Measurements from ENCODE around the gene BRMS1L. TPM values are rescaled to one million over a fixed set of nuclear protein-coding genes. Genes with fewer than 3 reads are reported as not detected.

BRMS1L gene
- total and polyA plus RNA-seq, 12 donors: 4.3 to 27.6 (median 11.7) TPM

DNA sequence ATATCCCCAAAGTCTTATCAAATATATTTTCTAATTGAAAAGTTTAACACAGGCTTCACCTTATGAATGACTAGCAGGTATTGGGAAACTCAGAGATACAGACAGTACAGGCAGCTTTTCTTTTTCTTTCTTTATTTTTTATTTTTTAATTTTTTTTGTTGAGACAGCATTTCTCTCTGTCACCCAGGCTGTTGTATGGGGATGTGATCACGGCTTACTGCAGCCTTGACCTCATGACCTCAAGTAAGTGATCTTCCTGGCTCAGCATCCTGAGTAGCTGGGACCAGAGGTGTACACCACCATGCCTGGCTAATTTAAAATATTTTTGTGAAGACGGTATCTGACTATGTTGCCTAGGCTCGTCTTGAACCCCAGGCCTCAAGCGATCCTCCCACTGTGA lies 85.0 kb downstream of the BRMS1L start:
- no peaks in the 10 kb centered on the region for H3K4me1 ChIP-seq (replicated peaks in 1 of 2)
- no peak overlapping the region for H3K4me3 ChIP-seq
- intact Hi-C loops (cut with DNase I): no loop called here
- 65 to 70% (median 68%) methylated on average over 4 of the region's 4 CpGs for WGBS, 4 donors
- no peak for DNase-seq
- H3K9me3 ChIP-seq (replicated peaks in 1 of 3): no peaks in the 10 kb centered on the region
- H3K36me3 ChIP-seq (replicated peaks in 1 of 2): no peaks in the 10 kb centered on the region
- H3K27me3 ChIP-seq: no peaks in the 10 kb centered on the region
- no peak overlapping the region for H3K27ac ChIP-seq
- TF ChIP-seq POLR2A (IDR thresholded peaks at IDR 0.05): no peak

- intact Hi-C loops (cut with DNase I): no loop called here
- H3K27me3 ChIP-seq: no peaks in the 10 kb centered on the region
- H3K9me3 ChIP-seq (replicated peaks in 1 of 3): no peaks in the 10 kb centered on the region
- no peak overlapping the region for H3K27ac ChIP-seq
- no peak for DNase-seq
- no peaks in the 10 kb centered on the region for H3K4me1 ChIP-seq (replicated peaks in 1 of 2)
- H3K4me3 ChIP-seq: no peak overlapping the region
- WGBS, 4 donors: 79 to 89% (median 86%) methylated on average over 4 of the region's 4 CpGs
- no peaks in the 10 kb centered on the region for H3K36me3 ChIP-seq (replicated peaks in 1 of 2)
- TF ChIP-seq POLR2A (IDR thresholded peaks at IDR 0.05) (no peak), CTCF (IDR thresholded peaks at IDR 0.05) (no peak)
Observed at GRCh38 chr14:35915185-35915584, 89.0 kb downstream of the BRMS1L start.

- intact Hi-C loops (cut with DNase I): no loop called here
- Histone ChIP-seq H3K36me3 (replicated peaks in 1 of 2) (no peaks in the 10 kb centered on the region), H3K27ac (no peak overlapping the region), H3K27me3 (no peaks in the 10 kb centered on the region), H3K4me1 (replicated peaks in 1 of 2) (no peaks in the 10 kb centered on the region), H3K9me3 (replicated peaks in 1 of 3) (no peaks in the 10 kb centered on the region), H3K4me3 (no peak overlapping the region)
- WGBS, 4 donors: 66 to 86% (median 78%) methylated on average over 1 of the region's 1 CpG
- DNase-seq: no peak
- no peak for TF ChIP-seq CTCF (IDR thresholded peaks at IDR 0.05)
- no peak for TF ChIP-seq POLR2A (IDR thresholded peaks at IDR 0.05)
Observed at GRCh38 chr14:35915775-35916174, 89.6 kb downstream of the BRMS1L start.

Other genes with a start within 250 kb of the BRMS1L start
- 100 to 1,000 TPM in 1 of 9 donors, 10 to 100 TPM in 8; 40.2 to 116 (median 75.6) TPM for gene RALGAPA1, start 17.0 kb upstream of the BRMS1L start, total RNA-seq
- 10 to 100 TPM; 31.7 to 49.1 (median 47.0) TPM for gene RALGAPA1, start 17.0 kb upstream of the BRMS1L start, polyA plus RNA-seq

Data from adrenal gland (tissue), 12 donors.